ENCODE measurements around the gene PPP1R18. TPM values are rescaled to one million over a fixed set of nuclear protein-coding genes. Genes with fewer than 3 reads are reported as not detected.

PPP1R18 gene
- total and polyA plus RNA-seq, 9 of the 15 experiments (the other 6 are each of a cell fraction or from before 2014, with no cell fraction given), result 12.0 to 99.2 (median 42.6) TPM

DNA sequence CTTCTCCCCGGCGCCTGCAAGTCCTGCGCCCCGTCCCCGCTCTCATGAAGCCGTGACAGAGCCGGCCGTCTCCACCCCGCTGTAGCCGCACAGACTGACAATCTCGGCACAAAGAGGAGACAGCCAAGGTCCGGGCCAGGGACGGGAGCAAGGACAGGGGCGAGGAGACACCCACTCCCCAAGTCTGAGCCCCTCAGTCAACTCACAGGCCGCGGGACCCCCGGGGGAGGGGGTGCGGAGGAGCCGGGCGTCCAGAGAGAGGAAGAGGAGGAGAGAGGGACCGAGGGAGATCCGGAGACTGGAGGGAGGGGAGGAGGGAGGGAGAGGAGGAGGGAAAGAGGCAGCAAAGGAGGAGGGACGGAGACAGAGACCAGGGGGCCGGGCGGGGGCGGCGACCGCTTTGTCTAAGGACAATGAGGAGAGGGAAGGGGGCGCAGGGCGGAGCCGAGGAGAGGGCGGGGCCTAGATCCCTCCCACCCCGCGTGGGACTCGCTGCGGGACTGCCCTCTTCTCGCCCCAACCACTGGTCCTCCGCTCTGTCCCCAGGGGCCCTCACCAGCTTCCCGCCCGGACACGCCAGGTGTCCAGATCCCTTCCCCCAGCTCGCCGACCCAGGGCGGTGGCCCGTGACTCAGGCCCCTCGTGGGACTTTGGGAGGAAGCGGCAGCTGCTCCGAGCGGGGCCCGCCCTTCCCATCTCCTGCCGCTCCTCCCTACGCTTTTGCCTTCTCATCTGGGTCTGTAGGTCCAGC, 638 bp upstream of the PPP1R18 start (continued):
- TF ChIP-seq HNRNPK (IDR thresholded peaks at IDR 0.05; ENCODE audit: low read depth, low read length, poor library complexity, severe bottlenecking) (no peak), ZBTB17 (CRISPR knock-in tag; IDR thresholded peaks at IDR 0.05) (no peak), MYC (IDR thresholded peaks at IDR 0.05; ENCODE audit: low read depth, low read length) (peak; percentile 82), MYC (CRISPR knock-in tag; IDR thresholded peaks at IDR 0.05; ENCODE audit: borderline replicate concordance, low read depth) (peak; percentile 70), KDM2B (CRISPR knock-in tag; IDR thresholded peaks at IDR 0.05) (peak; percentile 7; the same call in 1 of the 2 replicates), XRCC5 (IDR thresholded peaks at IDR 0.05; ENCODE audit: low read depth, low read length) (peak; percentile 23), MXI1 (IDR thresholded peaks at IDR 0.05; ENCODE audit: low read depth, low read length) (peak; percentile 75; the same call in 1 of the 2 replicates), BDP1 (IDR thresholded peaks at IDR 0.05; ENCODE audit: insufficient read depth, insufficient read length) (no peak), PPARD (CRISPR knock-in tag; IDR thresholded peaks at IDR 0.05) (no peak), U2AF1 (optimal IDR thresholded peaks at IDR 0.05; ENCODE audit: low read depth, low read length) (no peak), HDGF (IDR thresholded peaks at IDR 0.05) (peak; percentile 35; the same call in 1 of the 2 replicates), SMARCE1 (IDR thresholded peaks at IDR 0.05) (peak; percentile 69), NFATC3 (IDR thresholded peaks at IDR 0.05) (no peak), SRSF3 (IDR thresholded peaks at IDR 0.05; ENCODE audit: insufficient read depth, low read length) (no peak), ADNP (tag; IDR thresholded peaks at IDR 0.05) (no peak), JUNB (CRISPR knock-in tag; conservative IDR thresholded peaks at IDR 0.05) (no peak), MEF2A (IDR thresholded peaks at IDR 0.05; ENCODE audit: control insufficient read depth, low read depth, low read length) (no peak), ZNF165 (CRISPR knock-in tag; IDR thresholded peaks at IDR 0.05; ENCODE audit: borderline replicate concordance) (no peak), KLF6 (CRISPR knock-in tag; IDR thresholded peaks at IDR 0.05; ENCODE audit: borderline replicate concordance) (peak; percentile 92)
- TF ChIP-seq, protein P1, sequence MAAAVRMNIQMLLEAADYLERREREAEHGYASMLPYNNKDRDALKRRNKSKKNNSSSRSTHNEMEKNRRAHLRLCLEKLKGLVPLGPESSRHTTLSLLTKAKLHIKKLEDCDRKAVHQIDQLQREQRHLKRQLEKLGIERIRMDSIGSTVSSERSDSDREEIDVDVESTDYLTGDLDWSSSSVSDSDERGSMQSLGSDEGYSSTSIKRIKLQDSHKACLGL (CRISPR knock-in tag; IDR thresholded peaks at IDR 0.05; ENCODE audit: borderline replicate concordance, poor library complexity, severe bottlenecking), result no peak
- TF ChIP-seq, protein P2, sequence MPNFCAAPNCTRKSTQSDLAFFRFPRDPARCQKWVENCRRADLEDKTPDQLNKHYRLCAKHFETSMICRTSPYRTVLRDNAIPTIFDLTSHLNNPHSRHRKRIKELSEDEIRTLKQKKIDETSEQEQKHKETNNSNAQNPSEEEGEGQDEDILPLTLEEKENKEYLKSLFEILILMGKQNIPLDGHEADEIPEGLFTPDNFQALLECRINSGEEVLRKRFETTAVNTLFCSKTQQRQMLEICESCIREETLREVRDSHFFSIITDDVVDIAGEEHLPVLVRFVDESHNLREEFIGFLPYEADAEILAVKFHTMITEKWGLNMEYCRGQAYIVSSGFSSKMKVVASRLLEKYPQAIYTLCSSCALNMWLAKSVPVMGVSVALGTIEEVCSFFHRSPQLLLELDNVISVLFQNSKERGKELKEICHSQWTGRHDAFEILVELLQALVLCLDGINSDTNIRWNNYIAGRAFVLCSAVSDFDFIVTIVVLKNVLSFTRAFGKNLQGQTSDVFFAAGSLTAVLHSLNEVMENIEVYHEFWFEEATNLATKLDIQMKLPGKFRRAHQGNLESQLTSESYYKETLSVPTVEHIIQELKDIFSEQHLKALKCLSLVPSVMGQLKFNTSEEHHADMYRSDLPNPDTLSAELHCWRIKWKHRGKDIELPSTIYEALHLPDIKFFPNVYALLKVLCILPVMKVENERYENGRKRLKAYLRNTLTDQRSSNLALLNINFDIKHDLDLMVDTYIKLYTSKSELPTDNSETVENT (CRISPR knock-in tag; IDR thresholded peaks at IDR 0.05), result 0 out of 2 replicates have a peak, but pooled peaks have one; percentile 33
- TF ChIP-seq, protein P3, sequence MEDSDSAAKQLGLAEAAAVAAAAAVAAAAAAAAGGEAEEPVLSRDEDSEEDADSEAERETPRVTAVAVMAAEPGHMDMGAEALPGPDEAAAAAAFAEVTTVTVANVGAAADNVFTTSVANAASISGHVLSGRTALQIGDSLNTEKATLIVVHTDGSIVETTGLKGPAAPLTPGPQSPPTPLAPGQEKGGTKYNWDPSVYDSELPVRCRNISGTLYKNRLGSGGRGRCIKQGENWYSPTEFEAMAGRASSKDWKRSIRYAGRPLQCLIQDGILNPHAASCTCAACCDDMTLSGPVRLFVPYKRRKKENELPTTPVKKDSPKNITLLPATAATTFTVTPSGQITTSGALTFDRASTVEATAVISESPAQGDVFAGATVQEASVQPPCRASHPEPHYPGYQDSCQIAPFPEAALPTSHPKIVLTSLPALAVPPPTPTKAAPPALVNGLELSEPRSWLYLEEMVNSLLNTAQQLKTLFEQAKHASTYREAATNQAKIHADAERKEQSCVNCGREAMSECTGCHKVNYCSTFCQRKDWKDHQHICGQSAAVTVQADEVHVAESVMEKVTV (CRISPR knock-in tag; IDR thresholded peaks at IDR 0.05), result no peak
- TF ChIP-seq, protein P4, sequence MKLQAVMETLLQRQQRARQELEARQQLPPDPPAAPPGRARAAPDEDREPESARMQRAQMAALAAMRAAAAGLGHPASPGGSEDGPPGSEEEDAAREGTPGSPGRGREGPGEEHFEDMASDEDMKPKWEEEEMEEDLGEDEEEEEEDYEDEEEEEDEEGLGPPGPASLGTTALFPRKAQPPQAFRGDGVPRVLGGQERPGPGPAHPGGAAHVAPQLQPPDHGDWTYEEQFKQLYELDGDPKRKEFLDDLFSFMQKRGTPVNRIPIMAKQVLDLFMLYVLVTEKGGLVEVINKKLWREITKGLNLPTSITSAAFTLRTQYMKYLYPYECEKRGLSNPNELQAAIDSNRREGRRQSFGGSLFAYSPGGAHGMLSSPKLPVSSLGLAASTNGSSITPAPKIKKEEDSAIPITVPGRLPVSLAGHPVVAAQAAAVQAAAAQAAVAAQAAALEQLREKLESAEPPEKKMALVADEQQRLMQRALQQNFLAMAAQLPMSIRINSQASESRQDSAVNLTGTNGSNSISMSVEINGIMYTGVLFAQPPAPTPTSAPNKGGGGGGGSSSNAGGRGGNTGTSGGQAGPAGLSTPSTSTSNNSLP (IDR thresholded peaks at IDR 0.05; ENCODE audit: borderline replicate concordance, low read depth, low read length), result no peak
